Retinal pigment epithelial cell (primary cell): ENCODE data around the gene FBXO42.
A peak's percentile ranks its signal among the peaks of the same experiment; 100 is the strongest.

ENCODE experiments used
- DNase-seq: peaks from one replicate; pipeline ENCODE4 v3.0.0-alpha.2; 2010; ENCODE audit warnings: low read depth
- H3K4me3 ChIP-seq: 2 replicates; pipeline ENCODE4 v1.5.1; 2011; ENCODE audit warnings: mild to moderate bottlenecking, low read length, control low read depth, moderate library complexity
- TF ChIP-seq, protein P1 (sequence below): conservative IDR thresholded peaks from 2 replicates; pipeline ENCODE4 v1.5.1; 2011; ENCODE audit warnings: low read depth, low read length, control low read depth, inconsistent platforms

Gene FBXO42

GRCh38 chr1:16241221-16241708 lies 111.0 kb downstream of the FBXO42 start:
- TF ChIP-seq, protein P1, sequence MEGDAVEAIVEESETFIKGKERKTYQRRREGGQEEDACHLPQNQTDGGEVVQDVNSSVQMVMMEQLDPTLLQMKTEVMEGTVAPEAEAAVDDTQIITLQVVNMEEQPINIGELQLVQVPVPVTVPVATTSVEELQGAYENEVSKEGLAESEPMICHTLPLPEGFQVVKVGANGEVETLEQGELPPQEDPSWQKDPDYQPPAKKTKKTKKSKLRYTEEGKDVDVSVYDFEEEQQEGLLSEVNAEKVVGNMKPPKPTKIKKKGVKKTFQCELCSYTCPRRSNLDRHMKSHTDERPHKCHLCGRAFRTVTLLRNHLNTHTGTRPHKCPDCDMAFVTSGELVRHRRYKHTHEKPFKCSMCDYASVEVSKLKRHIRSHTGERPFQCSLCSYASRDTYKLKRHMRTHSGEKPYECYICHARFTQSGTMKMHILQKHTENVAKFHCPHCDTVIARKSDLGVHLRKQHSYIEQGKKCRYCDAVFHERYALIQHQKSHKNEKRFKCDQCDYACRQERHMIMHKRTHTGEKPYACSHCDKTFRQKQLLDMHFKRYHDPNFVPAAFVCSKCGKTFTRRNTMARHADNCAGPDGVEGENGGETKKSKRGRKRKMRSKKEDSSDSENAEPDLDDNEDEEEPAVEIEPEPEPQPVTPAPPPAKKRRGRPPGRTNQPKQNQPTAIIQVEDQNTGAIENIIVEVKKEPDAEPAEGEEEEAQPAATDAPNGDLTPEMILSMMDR: no peak
- DNase-seq: no peak
- no peak overlapping the region for H3K4me3 ChIP-seq

DNA sequence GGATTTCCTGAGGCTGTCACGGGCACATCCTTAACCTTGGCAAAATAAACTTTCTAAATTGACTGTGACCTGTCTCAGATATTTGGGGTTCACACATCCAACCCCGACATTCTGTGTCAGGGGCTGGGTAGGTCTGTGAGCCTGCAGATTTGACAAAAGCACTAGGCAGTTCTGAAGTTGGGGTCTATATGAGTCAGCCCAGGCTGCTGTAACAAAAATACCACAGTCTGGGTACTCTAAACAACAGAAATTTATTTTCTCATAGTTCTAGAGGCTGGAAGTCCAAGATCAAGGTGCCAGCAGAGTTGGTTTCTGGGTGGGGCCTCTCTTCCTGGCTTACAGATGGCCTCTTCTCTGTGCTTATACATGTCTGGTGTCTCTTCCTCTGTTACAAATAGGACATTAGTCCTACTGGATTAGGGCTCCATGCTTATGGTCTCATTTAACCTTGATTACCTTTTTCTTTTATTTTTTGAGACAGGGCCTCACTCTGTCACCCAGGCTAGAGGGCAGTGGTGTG lies 112.2 kb downstream of the FBXO42 start:
- TF ChIP-seq, protein P1: no peak
- no peak for DNase-seq

DNA sequence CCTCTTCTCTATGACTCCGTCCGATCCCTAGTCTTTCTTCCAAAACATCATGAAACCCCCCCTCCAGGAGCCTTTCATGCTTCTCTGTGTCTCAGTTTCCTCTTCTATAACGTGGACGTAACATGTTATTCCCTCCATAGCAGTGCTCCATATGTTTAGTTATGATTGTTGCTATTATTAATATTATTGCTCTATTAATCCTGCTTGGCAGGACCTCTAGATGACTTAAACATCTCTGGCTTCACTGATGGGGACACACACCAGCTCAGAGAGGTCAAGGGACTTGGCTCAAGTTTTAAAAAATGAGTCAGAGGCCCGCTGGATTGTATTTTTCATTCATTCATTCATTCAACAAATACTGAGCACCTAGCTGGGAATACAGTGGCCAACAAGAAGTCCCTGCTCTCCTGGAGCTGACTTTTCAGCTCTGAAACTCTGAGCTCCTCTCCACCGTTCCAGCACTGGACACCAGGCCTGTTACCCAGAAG lies 114.9 kb downstream of the FBXO42 start:
- DNase-seq: no peak
- H3K4me3 ChIP-seq: peak overlapping the region; percentile 74
- TF ChIP-seq, protein P1: no peak

More for the DNA sequence above, 112.2 kb downstream of the FBXO42 start:
- no peak overlapping the region for H3K4me3 ChIP-seq

DNA sequence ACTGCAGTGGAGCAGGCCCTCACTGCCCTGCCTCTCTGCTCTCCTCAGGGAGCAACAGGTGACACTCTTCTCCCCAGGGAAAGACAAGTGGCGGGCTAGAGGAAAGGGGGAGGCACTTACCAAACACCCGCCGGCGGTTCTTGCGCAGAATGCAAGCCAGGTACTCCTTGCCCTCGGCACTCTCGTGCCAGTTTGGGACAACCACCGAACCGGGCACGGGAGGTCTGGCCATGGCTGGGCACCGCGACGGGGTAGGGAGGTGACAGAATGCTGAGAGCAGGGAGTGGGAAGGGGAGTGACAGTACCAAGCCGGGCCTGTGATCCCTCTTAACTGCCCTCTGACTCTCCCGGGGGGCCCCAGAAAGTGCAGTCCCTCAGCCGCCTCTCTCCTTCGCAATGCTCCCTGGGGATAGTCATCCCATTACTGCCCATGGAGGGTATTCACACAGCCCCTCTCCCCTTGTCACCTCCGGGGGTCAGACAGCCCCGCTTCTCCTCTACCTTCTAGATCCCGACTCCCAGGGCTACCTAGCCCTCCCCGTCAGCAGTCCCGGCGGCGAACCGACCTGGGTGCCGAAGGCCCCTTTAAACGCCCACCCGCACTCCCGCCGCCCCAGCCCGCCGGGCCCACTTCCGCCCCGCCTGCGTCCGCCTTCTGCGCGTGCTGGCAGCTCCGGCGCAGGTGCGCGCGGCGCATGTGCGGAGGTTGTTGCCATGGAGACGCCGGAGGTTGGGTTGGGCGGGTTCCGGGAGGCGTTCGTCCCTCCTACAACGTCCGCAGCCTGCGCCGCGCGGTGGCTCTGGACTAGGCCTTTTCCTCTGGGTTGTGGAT lies 115.6 kb downstream of the FBXO42 start, which contains the start of gene CPLANE2:
Gene CPLANE2, minus strand, starts transcription at position 673 of the 832 bp plus-strand sequence. Its CDS starts 441 bp downstream, at position 232.
- peak within 1 kb of the TSS; percentile 74 for H3K4me3 ChIP-seq
- peak; percentile 52 for DNase-seq
- TF ChIP-seq, protein P1: no peak

- DNase-seq: no peak
- TF ChIP-seq, protein P1: peak; percentile 39
Measured at GRCh38 chr1:16235944-16236510, 116.3 kb downstream of the FBXO42 start.

DNA sequence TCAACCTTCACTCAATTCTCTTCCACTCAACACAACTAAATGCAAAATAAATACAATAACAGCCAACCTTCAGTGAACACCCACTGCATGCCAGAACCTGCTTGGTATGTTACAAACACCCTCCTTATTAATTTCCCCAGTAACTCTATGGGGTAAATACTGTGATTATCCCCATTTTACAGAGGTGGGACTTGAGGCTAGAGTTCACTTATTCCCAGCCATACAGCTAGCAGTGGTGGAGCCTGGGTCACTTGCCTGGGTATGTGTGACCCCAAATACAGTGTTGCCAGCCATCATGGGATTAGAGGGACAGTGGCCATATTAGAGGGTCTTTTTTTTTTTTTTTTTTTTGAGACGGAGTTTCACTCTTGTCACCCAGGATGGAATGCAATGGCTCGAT lies 116.9 kb downstream of the FBXO42 start:
- TF ChIP-seq, protein P1: no peak
- DNase-seq: no peak
- no peak overlapping the region for H3K4me3 ChIP-seq

More at GRCh38 chr1:16235944-16236510, 116.3 kb downstream of the FBXO42 start:
- peak overlapping the region; percentile 74 for H3K4me3 ChIP-seq
